ENCODE results near the gene GNRH2. TPM values are rescaled to one million over a fixed set of nuclear protein-coding genes. Genes with fewer than 3 reads are reported as not detected.

Gene GNRH2
- total RNA-seq (2014; rRNA removed; shearing (Covaris generic)) (not detected in 2 replicates), polyA plus RNA-seq (2016; fragmentation: Nextera tagmentation; extraction: Ambion mirVana) (not detected in 2 replicates)

GRCh38 chr20:3043322-3043721 lies at the start of gene GNRH2:
GNRH2 (plus strand) TSS chr20:3043622; CDS start chr20:3044415, 793 bp downstream.
- DNase-seq, result no peak
- Histone ChIP-seq H3K27me3 (replicated peaks; ENCODE audit: insufficient read depth) (no peaks in the 10 kb centered on the region), H3K9me2 (ENCODE audit: insufficient read depth) (no peaks in the 10 kb centered on the region), H3K4me2 (ENCODE audit: unreplicated experiment) (no peak within 1 kb of the TSS), H3K9me3 (ENCODE audit: low read depth) (no peaks in the 10 kb centered on the region), H3K27ac (no peak within 1 kb of the TSS), H3K9ac (no peak within 1 kb of the TSS), H3F3A (ENCODE audit: insufficient read depth) (0 out of 2 replicates have a peak, but pooled peaks cover 6% of the 10 kb centered on the region), H4K20me1 (ENCODE audit: insufficient read depth) (no peaks in the 10 kb centered on the region), H3K4me1 (ENCODE audit: insufficient read depth) (peaks cover 7% of the 10 kb centered on the region; the same call in 1 of the 2 replicates), H3K79me2 (ENCODE audit: insufficient read depth) (peaks cover 19% of the 10 kb centered on the region), H2AFZ (no peak within 1 kb of the TSS), H3K4me3 (no peak within 1 kb of the TSS), H3K36me3 (ENCODE audit: low read depth) (peaks cover 1% of the 10 kb centered on the region; the same call in 1 of the 2 replicates)
- in situ Hi-C loops (cut with MboI), result no loop called here
- TF ChIP-seq EZH2phosphoT487 (IDR thresholded peaks at IDR 0.05; ENCODE audit: insufficient read depth, low read depth) (no peak), EZH2 (IDR thresholded peaks at IDR 0.05; ENCODE audit: insufficient read depth, poor library complexity, severe bottlenecking) (no peak)
- 53 to 67% methylated on average over 3 of the region's 3 CpGs for WGBS, 2 experiments (ENCODE audit: low coverage in 1 of 2, low lambda C conversion rate in 2 of 2, missing lambda C conversion rate in 2 of 2)

- WGBS, 2 experiments (ENCODE audit: low coverage in 1 of 2, low lambda C conversion rate in 2 of 2, missing lambda C conversion rate in 2 of 2), result 98 to 100% methylated on average over 2 of the region's 2 CpGs
- Histone ChIP-seq H3F3A (ENCODE audit: insufficient read depth) (no peaks in the 10 kb centered on the region), H3K4me2 (ENCODE audit: unreplicated experiment) (no peak overlapping the region), H3K27ac (no peak overlapping the region), H2AFZ (no peak overlapping the region), H3K9ac (no peak overlapping the region), H3K27me3 (replicated peaks; ENCODE audit: insufficient read depth) (no peaks in the 10 kb centered on the region), H3K79me2 (ENCODE audit: insufficient read depth) (no peaks in the 10 kb centered on the region), H3K9me2 (ENCODE audit: insufficient read depth) (no peaks in the 10 kb centered on the region), H3K36me3 (ENCODE audit: low read depth) (no peaks in the 10 kb centered on the region; the same call in 1 of the 2 replicates), H3K4me3 (no peak overlapping the region), H4K20me1 (ENCODE audit: insufficient read depth) (no peaks in the 10 kb centered on the region), H3K9me3 (ENCODE audit: low read depth) (no peaks in the 10 kb centered on the region), H3K4me1 (ENCODE audit: insufficient read depth) (no peaks in the 10 kb centered on the region)
- DNase-seq, result no peak
- TF ChIP-seq EZH2phosphoT487 (IDR thresholded peaks at IDR 0.05; ENCODE audit: insufficient read depth, low read depth) (no peak), EZH2 (IDR thresholded peaks at IDR 0.05; ENCODE audit: insufficient read depth, poor library complexity, severe bottlenecking) (no peak)
- in situ Hi-C loops (cut with MboI), result no loop called here
These were observed 47.6 kb upstream of the GNRH2 start for GRCh38 chr20:2995796-2996195.

DNA sequence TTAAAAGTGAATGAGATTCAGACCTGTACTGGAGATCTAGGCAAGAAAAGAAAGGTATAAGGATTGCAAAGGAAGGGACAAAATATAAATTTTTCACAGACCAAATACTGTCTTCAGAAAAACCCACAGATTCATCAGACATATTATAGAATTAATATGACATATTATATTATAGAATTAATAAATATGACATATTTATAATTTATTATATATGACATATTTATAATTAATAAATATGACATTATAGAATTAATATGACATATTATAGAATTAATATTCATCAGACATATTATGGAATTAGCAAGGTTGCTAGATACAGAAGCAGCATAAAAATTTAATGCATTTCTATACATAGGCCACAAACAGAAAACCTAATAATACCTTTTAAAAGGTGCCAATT lies 44.7 kb upstream of the GNRH2 start:
- no peak overlapping the region for H3K4me3 ChIP-seq
- in situ Hi-C loops (cut with MboI), result no loop called here

GRCh38 chr20:3000852-3001523 lies 42.4 kb upstream of the GNRH2 start:
- H4K20me1 ChIP-seq (ENCODE audit: insufficient read depth), result no peaks in the 10 kb centered on the region
- no peak for TF ChIP-seq EZH2phosphoT487 (IDR thresholded peaks at IDR 0.05; ENCODE audit: insufficient read depth, low read depth)
- no peak for TF ChIP-seq EZH2 (IDR thresholded peaks at IDR 0.05; ENCODE audit: insufficient read depth, poor library complexity, severe bottlenecking)
- H3K36me3 ChIP-seq (ENCODE audit: low read depth), result no peaks in the 10 kb centered on the region
- H3K9me3 ChIP-seq (ENCODE audit: low read depth), result no peaks in the 10 kb centered on the region
- H3K4me3 ChIP-seq, result no peak overlapping the region
- in situ Hi-C loops (cut with MboI), result no loop called here
- peak; percentile 67 for DNase-seq
- H3K9me2 ChIP-seq (ENCODE audit: insufficient read depth), result no peaks in the 10 kb centered on the region
- H3K27ac ChIP-seq, result no peak overlapping the region
- no peak overlapping the region for H3K4me2 ChIP-seq (ENCODE audit: unreplicated experiment)
- H3K4me1 ChIP-seq (ENCODE audit: insufficient read depth), result no peaks in the 10 kb centered on the region
- H3F3A ChIP-seq (ENCODE audit: insufficient read depth), result no peaks in the 10 kb centered on the region
- H3K27me3 ChIP-seq (replicated peaks; ENCODE audit: insufficient read depth), result no peaks in the 10 kb centered on the region
- H3K9ac ChIP-seq, result no peak overlapping the region
- H3K79me2 ChIP-seq (ENCODE audit: insufficient read depth), result no peaks in the 10 kb centered on the region
- no peak overlapping the region for H2AFZ ChIP-seq
- WGBS, 2 experiments (ENCODE audit: low coverage in 1 of 2, low lambda C conversion rate in 2 of 2, missing lambda C conversion rate in 2 of 2), result 55 to 62% methylated on average over 7 of the region's 7 CpGs

More for the DNA sequence above, 44.7 kb upstream of the GNRH2 start:
- Histone ChIP-seq H3K79me2 (ENCODE audit: insufficient read depth) (no peaks in the 10 kb centered on the region), H3K9me3 (ENCODE audit: low read depth) (no peaks in the 10 kb centered on the region), H3F3A (ENCODE audit: insufficient read depth) (no peaks in the 10 kb centered on the region), H3K4me2 (ENCODE audit: unreplicated experiment) (no peak overlapping the region), H4K20me1 (ENCODE audit: insufficient read depth) (no peaks in the 10 kb centered on the region), H3K9me2 (ENCODE audit: insufficient read depth) (no peaks in the 10 kb centered on the region), H3K27me3 (replicated peaks; ENCODE audit: insufficient read depth) (no peaks in the 10 kb centered on the region), H2AFZ (no peak overlapping the region), H3K36me3 (ENCODE audit: low read depth) (no peaks in the 10 kb centered on the region; the same call in 1 of the 2 replicates), H3K27ac (no peak overlapping the region), H3K4me1 (ENCODE audit: insufficient read depth) (no peaks in the 10 kb centered on the region), H3K9ac (no peak overlapping the region)
- DNase-seq, result no peak
- TF ChIP-seq EZH2 (IDR thresholded peaks at IDR 0.05; ENCODE audit: insufficient read depth, poor library complexity, severe bottlenecking) (no peak), EZH2phosphoT487 (IDR thresholded peaks at IDR 0.05; ENCODE audit: insufficient read depth, low read depth) (no peak)
